Type B pancreatic cell (in vitro differentiated cells): ENCODE data around the gene PITPNC1. TPM values are rescaled to one million over a fixed set of nuclear protein-coding genes. Genes with fewer than 3 reads are reported as not detected.

Source experiments
- DNase-seq: peaks from one replicate; pipeline ENCODE4 v3.0.0; 2021; ENCODE audit warnings: mixed read lengths; ENCODE audit not compliant: unreplicated experiment; ENCODE audit errors: extremely low spot score
- H3K27ac Mint-ChIP-seq: 2 replicates; pipeline ENCODE4 v1.8.0; 2021; ENCODE audit warnings: mild to moderate bottlenecking, mixed read lengths
- H3K27me3 Mint-ChIP-seq: 2 replicates; pipeline ENCODE4 v1.8.0; 2021; ENCODE audit warnings: mixed read lengths
- H3K36me3 Mint-ChIP-seq: 2 replicates; pipeline ENCODE4 v1.8.0; 2021; ENCODE audit warnings: mixed read lengths
- H3K4me1 Mint-ChIP-seq: one replicate; pipeline ENCODE4 v1.8.0; 2021; ENCODE audit warnings: mixed read lengths; ENCODE audit not compliant: unreplicated experiment
- H3K4me3 Mint-ChIP-seq: 2 replicates; pipeline ENCODE4 v1.8.0; 2021; ENCODE audit warnings: mild to moderate bottlenecking, mixed read lengths
- H3K9me3 Mint-ChIP-seq: 2 replicates; pipeline ENCODE4 v1.8.0; 2021; ENCODE audit warnings: mixed read lengths
- CTCF ChIP-seq: fragments of 200-600 bp; sonication (generic); conservative IDR thresholded peaks from 2 replicates; pipeline ENCODE4 v1.5.0; 2021; ENCODE audit warnings: antibody characterized with exemption, mild to moderate bottlenecking
- total RNA-seq: library from RNA; stranded (reverse); gene quantifications from 2 replicates; pipeline ENCODE4 v1.2.1, GENCODE V29; 2021; ENCODE audit warnings: low replicate concordance

PITPNC1 gene
- total RNA-seq, 1 donor from 2014 or later = 18.7 TPM

DNA sequence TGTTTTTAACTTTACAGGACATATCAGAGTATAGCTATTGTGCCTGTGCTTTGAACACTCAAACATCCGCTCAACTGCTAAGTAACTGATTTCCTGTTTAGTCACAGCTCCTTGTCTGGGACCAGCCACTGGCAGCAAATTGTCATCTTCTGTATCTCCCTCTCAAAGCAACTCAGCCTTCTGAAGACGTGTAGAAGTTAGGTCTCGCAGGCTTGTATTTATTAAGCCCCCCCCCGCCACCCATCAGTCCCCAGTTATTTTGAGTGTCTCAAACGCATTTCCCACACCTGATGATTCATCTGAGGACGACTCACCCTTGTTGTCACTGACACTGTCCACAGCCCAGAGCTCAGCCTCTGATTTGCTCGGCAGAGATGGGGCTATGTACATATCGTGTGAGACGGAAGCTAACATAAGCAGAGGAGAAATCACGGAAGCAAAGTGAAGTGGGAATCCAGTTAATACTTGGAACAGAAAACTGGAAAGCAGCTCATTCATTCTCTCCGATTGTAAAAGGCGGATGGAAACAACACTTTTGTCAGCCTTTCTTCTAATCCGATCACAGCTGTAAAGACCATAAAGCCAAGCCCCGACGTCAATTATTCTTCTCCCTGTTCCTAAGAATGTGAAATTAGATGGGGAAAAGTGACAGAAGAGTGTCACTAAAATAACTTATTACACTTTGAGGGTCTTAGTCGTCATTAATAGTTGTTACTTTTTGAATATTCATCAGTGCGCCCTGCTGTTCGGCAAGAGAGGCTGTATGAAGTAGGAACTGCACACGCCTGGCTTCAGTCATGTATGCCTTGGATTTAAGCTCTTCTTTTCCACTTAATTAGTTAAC is 64.2 kb downstream of the PITPNC1 start:
- H3K4me1 Mint-ChIP-seq = peaks cover 18% of the 10 kb centered on the region
- no peaks in the 10 kb centered on the region for H3K36me3 Mint-ChIP-seq
- DNase-seq = no peak
- H3K4me3 Mint-ChIP-seq = no peak overlapping the region
- H3K27ac Mint-ChIP-seq = peak overlapping the region; percentile 33
- no peak for TF ChIP-seq CTCF
- no peaks in the 10 kb centered on the region for H3K9me3 Mint-ChIP-seq
- H3K27me3 Mint-ChIP-seq = no peaks in the 10 kb centered on the region

- no peaks in the 10 kb centered on the region for H3K27me3 Mint-ChIP-seq
- H3K36me3 Mint-ChIP-seq = no peaks in the 10 kb centered on the region
- H3K4me1 Mint-ChIP-seq = peaks cover 18% of the 10 kb centered on the region
- H3K9me3 Mint-ChIP-seq = no peaks in the 10 kb centered on the region
- DNase-seq = no peak
- no peak overlapping the region for H3K27ac Mint-ChIP-seq
- TF ChIP-seq CTCF = no peak
- no peak overlapping the region for H3K4me3 Mint-ChIP-seq
Observed at GRCh38 chr17:67441896-67442219, 64.8 kb downstream of the PITPNC1 start.

GRCh38 chr17:67442787-67443624 is 65.9 kb downstream of the PITPNC1 start:
- no peaks in the 10 kb centered on the region for H3K9me3 Mint-ChIP-seq
- no peak for DNase-seq

DNA sequence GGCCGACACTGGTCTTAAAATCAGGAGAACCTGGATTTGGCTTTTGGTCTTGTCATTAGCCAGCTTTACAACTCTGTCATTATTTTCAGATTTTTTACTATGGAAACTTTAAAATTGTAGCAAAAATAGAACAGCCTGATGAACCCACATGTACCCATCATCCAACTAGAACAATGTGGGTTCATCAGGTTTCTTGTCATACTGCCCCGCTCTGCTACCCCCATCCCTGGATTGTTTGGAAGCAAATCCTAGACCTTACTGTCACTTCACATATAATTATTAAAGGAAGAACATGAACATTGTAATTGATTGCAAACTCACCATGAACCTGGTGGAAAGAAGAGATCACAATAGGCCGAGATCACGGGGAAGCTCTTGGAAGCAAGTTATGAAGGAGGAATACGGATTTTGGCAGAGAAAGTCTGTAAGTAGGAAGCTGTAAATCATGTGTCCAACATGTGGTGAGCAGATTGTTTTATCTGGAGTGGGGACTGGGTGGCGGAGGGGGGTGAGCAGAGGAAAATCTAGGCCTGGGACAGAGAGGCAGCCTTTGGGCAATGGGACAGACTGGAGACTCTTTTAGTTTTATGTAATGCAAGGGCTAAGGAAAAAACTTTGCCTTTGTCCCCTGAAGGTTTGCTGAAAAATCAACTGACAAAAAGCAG is 67.0 kb downstream of the PITPNC1 start:
- DNase-seq = no peak
- H3K27ac Mint-ChIP-seq = no peak overlapping the region
- H3K36me3 Mint-ChIP-seq = no peaks in the 10 kb centered on the region
- no peaks in the 10 kb centered on the region for H3K9me3 Mint-ChIP-seq
- TF ChIP-seq CTCF = no peak
- no peak overlapping the region for H3K4me3 Mint-ChIP-seq
- H3K27me3 Mint-ChIP-seq = no peaks in the 10 kb centered on the region
- H3K4me1 Mint-ChIP-seq = peaks cover 18% of the 10 kb centered on the region

More at GRCh38 chr17:67442787-67443624, 65.9 kb downstream of the PITPNC1 start:
- TF ChIP-seq CTCF = no peak
- Mint-ChIP-seq H3K36me3 (no peaks in the 10 kb centered on the region), H3K27ac (peak overlapping the region; percentile 74), H3K4me1 (peaks cover 18% of the 10 kb centered on the region), H3K27me3 (no peaks in the 10 kb centered on the region), H3K4me3 (peak overlapping the region; percentile 14)

- Mint-ChIP-seq H3K36me3 (no peaks in the 10 kb centered on the region), H3K27me3 (no peaks in the 10 kb centered on the region), H3K4me1 (peaks cover 13% of the 10 kb centered on the region), H3K4me3 (no peak overlapping the region), H3K9me3 (no peaks in the 10 kb centered on the region), H3K27ac (no peak overlapping the region)
- DNase-seq = no peak
- TF ChIP-seq CTCF = no peak
Observed at GRCh38 chr17:67448449-67448848, 71.4 kb downstream of the PITPNC1 start.
